Suppressor macrophage treated with lipopolysaccharide for 1 hour (primary cell): Measurements from ENCODE around the gene ANKRD2.

Experiments
- DNase-seq, 3 donors: peaks; one replicate each; pipeline ENCODE4 v3.0.0-alpha.2; 2020 to 2022

The ANKRD2 gene

DNA sequence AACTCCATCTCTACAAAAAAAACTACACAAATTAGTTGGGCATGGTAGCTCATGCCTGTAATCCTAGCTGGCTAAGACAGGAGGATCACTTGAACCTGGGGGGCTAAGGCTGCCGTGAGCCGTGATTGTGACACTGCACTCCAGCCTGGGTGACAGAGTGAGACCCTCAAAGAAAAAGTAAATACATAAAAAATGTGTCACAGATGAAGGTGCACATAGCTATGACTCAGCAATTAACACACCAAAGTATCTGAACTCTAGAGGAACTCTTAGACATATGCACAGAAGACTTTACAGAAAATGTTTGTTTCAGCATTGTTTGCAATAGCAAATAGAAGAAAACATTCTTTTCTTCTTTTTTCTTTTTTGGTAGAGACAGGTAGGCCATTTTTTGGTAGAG lies 25.2 kb downstream of the ANKRD2 start:
- DNase-seq, result no peak

- no peak for DNase-seq
Observed at GRCh38 chr10:97598407-97599271, 26.1 kb downstream of the ANKRD2 start.

DNA sequence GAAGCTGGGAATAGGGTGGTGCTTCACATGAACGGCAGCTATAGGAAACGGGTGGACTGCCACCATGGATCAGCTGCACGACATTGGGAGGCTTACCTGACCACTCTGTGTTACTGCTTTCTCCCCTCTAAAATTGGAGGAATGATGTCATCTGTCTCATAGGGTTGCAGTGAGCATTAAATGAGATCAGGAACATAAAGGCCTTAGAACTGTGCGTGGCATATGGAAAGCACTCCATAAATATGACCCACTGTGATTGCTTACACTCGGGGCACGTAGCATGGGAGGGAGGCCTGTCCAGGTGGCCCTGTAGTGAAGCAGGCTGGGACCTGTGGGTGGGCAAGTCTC lies 26.7 kb downstream of the ANKRD2 start:
- no peak for DNase-seq

- no peak for DNase-seq
Observed at GRCh38 chr10:97600616-97601015, 28.0 kb downstream of the ANKRD2 start.

- DNase-seq, result no peak
Observed at GRCh38 chr10:97601268-97602215, 29.0 kb downstream of the ANKRD2 start.

- DNase-seq, result no peak
Observed at GRCh38 chr10:97607095-97607636, 34.6 kb downstream of the ANKRD2 start.

GRCh38 chr10:97608991-97609561 lies 36.5 kb downstream of the ANKRD2 start:
- DNase-seq, result no peak

- no peak for DNase-seq
Observed at GRCh38 chr10:97611473-97611872, 38.9 kb downstream of the ANKRD2 start.

- peak; percentile 15 to 41 (median 37) for DNase-seq
Observed at GRCh38 chr10:97612386-97612785, 39.8 kb downstream of the ANKRD2 start.

DNA sequence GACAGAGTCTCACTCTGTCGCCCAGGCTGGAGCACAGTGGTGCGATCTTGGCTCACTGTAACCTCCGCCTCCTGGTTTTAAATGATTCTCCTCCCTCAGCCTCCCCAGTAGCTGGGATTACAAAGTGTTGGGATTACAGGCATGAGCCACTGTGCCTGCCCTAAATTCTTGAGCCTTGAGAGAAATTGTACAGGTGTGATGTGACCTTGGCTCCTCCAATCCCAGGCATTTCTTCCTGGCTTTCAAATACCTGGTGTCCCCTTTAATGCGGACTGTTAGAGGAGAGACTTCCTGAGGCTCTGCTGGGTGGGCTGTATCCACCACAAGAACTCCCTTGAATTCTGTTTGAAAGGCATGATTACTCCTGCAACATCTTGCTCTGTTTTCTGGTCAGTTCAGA lies 45.7 kb downstream of the ANKRD2 start:
- no peak for DNase-seq

DNA sequence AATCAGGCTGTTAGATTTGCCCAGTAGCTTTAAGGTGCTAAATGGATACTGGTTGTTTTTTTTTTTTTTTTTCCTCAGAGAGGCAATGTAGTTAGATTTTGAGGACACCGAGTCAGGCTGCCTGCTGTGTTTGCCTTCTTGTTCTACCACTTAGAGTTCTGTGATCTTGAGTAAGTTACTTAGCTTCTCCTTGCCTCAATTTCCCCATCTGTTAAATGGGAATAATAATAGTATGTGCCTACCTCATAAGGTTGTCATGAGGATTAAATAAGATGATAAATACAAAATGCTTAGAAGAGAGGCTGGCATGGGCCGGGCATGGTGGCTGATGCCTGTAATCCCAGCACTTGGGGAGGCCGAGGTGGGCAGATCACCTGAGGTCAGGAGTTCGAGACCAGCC lies 46.2 kb downstream of the ANKRD2 start:
- DNase-seq, result no peak

- DNase-seq, result no peak
Observed at GRCh38 chr10:97623277-97623676, 50.7 kb downstream of the ANKRD2 start.

DNA sequence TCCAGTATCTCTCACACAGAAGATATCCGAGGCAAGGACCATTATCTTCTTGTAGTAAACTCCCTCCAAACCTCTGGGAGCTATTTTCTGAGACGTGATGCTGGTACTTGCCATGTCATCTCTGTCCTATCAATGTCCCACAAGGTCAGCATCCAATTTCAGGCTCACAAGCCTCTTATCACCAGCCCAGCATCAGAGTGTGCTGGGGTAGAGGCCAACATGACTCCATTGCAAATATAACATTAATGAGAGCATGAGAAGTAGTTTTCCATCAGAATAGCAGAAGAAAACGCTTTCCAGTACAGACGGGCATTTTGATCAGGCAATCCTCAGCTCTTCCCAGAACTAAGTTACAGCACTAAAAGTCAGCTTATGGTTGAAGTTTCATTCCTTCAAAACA lies 55.2 kb downstream of the ANKRD2 start:
- DNase-seq, result no peak

DNA sequence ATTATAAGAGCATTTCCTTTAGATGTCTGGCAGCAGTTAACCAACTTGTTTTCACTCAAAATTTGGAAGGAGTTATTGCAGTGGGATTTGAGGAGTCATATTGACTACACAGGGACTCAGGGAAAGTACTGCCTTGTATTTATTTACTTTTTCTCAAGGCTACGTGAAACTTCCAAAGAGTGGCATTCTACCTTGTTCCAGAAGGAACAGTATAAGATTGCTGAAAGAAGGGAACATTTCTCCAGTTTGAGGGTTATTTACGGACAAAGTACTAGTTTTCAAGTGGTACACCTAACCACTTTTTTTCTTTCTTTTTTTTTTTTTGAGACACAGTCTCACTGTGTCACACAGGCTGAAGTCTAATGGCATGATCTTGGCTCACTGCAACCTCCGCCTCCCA lies 55.6 kb downstream of the ANKRD2 start:
- no peak for DNase-seq

DNA sequence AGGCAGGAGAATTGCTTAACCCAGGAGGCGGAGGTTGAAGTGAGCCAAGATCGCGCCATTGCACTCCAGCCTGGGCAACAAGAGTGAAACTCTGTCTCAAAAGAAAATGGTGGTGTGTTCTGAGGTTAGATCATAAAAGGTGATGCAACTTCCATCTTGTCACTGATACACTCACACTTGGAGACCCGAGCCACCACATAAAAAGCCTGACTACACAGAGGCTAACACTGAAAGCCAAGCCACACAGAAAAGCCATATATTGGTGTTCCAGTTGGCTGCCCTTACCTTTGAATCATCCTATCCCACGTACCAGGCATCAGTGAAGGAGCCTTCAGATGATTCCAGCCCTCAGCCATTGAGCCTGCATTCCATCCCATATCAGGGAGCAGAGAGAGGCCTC lies 56.7 kb downstream of the ANKRD2 start:
- DNase-seq, result no peak

- no peak for DNase-seq
Observed at GRCh38 chr10:97631098-97631497, 58.5 kb downstream of the ANKRD2 start.

DNA sequence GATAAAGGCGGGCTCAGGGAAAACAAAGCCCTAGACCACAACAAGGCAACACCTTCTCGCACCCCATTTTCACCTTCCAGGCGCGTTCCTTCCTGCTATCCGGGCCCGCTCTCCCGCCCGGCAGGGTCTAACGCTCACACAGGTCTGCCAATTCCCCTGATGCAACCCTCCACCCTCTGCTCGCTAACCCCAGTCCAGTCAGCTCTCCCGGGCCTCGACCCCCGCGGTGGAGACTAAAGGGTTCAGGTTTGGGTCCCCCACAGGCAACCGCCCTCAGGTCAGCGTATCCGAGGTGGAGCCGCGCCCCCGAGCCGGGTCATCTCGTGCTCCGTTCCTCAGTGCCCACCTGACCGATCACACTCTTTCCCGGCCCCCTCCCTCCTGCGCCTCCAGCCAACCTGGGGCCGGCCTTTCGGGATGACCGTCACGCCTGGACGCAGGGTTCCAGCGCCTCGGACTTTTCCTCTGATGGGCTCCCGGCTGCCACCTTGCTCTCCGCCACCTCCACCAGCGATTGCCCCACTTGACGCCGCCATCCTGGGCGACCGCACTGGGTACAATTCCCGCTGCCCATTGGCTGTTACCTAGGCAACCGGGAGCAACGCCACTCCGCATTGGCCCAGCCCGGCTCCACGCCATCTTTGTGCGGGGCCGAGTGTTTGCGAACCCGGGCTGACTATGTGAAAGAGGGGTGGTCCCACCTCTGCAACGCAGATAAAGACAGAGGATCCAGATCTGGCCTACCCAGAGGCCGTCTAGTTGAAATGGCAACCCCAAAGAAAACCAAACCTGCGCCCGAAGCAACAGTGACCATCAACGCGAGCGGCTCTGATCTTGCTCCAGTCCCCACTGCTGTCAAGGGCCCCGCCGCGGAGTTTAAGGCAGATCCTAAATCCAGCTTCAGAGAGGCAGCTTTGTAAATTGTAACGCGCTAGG lies 60.6 kb downstream of the ANKRD2 start, which contains the start of gene MORN4:
TSS of gene MORN4 (minus strand) at position 552 of the 936 bp plus-strand sequence. CDS start 13,847 bp downstream, outside the sequence.
- DNase-seq, result peak; percentile 95 to 97 (median 97)
